Loucy (cell line): ENCODE measurements around the gene SPDYC.

Experiments used
- H2AFZ ChIP-seq: fragments of 200-600 bp; sonication (generic); 2 replicates; pipeline ENCODE4 v1.6.0; 2016; ENCODE audit warnings: antibody characterized with exemption, mild to moderate bottlenecking, low read length, moderate library complexity
- H3F3A ChIP-seq: fragments of 200-600 bp; 2 replicates; pipeline ENCODE4 v1.6.0; 2016; ENCODE audit warnings: antibody characterized with exemption, low read depth, mild to moderate bottlenecking
- H3K27me3 ChIP-seq: fragments of 200-600 bp; sonication (generic); 2 replicates; pipeline ENCODE4 v1.6.1; 2014; ENCODE audit warnings: low read length, mild to moderate bottlenecking; ENCODE audit not compliant: insufficient read depth, poor library complexity, severe bottlenecking
- H3K36me3 ChIP-seq: fragments of 200-600 bp; sonication (generic); 2 replicates; pipeline ENCODE4 v1.6.1; 2016; ENCODE audit warnings: low read length; ENCODE audit not compliant: insufficient read depth
- H3K4me1 ChIP-seq: fragments of 200-600 bp; sonication (generic); 2 replicates; pipeline ENCODE4 v1.5.1; 2014; ENCODE audit warnings: low read length, mild to moderate bottlenecking; ENCODE audit not compliant: insufficient read depth, poor library complexity, severe bottlenecking
- H3K4me2 ChIP-seq: fragments of 200-600 bp; sonication (generic); 2 replicates; pipeline ENCODE4 v1.6.0; 2014; ENCODE audit warnings: antibody characterized with exemption, low read length, low read depth, mild to moderate bottlenecking; ENCODE audit not compliant: poor library complexity, severe bottlenecking
- H3K4me3 ChIP-seq: fragments of 200-600 bp; sonication (generic); 2 replicates; pipeline ENCODE4 v1.5.1; 2014; ENCODE audit warnings: low read length, mild to moderate bottlenecking, mixed read lengths; ENCODE audit not compliant: poor library complexity, severe bottlenecking
- H3K79me2 ChIP-seq: fragments of 200-600 bp; sonication (generic); 2 replicates; pipeline ENCODE4 v1.6.1; 2014; ENCODE audit warnings: low read length; ENCODE audit not compliant: insufficient read depth
- H3K9ac ChIP-seq: fragments of 200-600 bp; sonication (generic); 2 replicates; pipeline ENCODE4 v1.6.0; 2014; ENCODE audit warnings: mild to moderate bottlenecking, low read depth, low read length, moderate library complexity; ENCODE audit not compliant: poor library complexity, severe bottlenecking
- H3K9me2 ChIP-seq: fragments of 200-600 bp; sonication (generic); replicated peaks from 2 replicates; pipeline ENCODE4 v1.6.1; 2016; ENCODE audit warnings: low read depth, low read length, mixed read lengths
- H3K9me3 ChIP-seq: fragments of 200-600 bp; sonication (generic); 2 replicates; pipeline ENCODE4 v1.6.1; 2014; ENCODE audit warnings: mild to moderate bottlenecking, antibody characterized with exemption, low read length, low read depth; ENCODE audit not compliant: insufficient read depth
- H4K20me1 ChIP-seq: fragments of 200-600 bp; sonication (generic); 2 replicates; pipeline ENCODE4 v1.6.0; 2014; ENCODE audit warnings: antibody characterized with exemption, low read length, mild to moderate bottlenecking; ENCODE audit not compliant: insufficient read depth, poor library complexity, severe bottlenecking
- CTCF ChIP-seq: fragments of 200-600 bp; sonication (generic); conservative IDR thresholded peaks from 2 replicates; pipeline ENCODE4 v1.5.1; 2014; ENCODE audit warnings: mild to moderate bottlenecking, antibody characterized with exemption, low read length
- EZH2phosphoT487 ChIP-seq: fragments of 200-600 bp; IDR thresholded peaks from 2 replicates; pipeline ENCODE4 v1.6.1; 2018; ENCODE audit warnings: antibody characterized with exemption, mild to moderate bottlenecking, moderate library complexity, borderline replicate concordance

Gene SPDYC

GRCh38 chr11:65165410-65166317 lies 4.4 kb upstream of the SPDYC start:
- no peaks in the 10 kb centered on the region for H3K36me3 ChIP-seq
- H3K27me3 ChIP-seq, result no peaks in the 10 kb centered on the region
- H3K4me2 ChIP-seq, result no peak overlapping the region
- H3K4me3 ChIP-seq, result no peak overlapping the region
- peaks cover 15% of the 10 kb centered on the region for H3K4me1 ChIP-seq
- H2AFZ ChIP-seq, result no peak overlapping the region
- H4K20me1 ChIP-seq, result no peaks in the 10 kb centered on the region
- H3F3A ChIP-seq, result no peaks in the 10 kb centered on the region
- H3K9ac ChIP-seq, result no peak overlapping the region
- H3K79me2 ChIP-seq, result no peaks in the 10 kb centered on the region
- no peaks in the 10 kb centered on the region for H3K9me3 ChIP-seq
- TF ChIP-seq EZH2phosphoT487 (no peak), CTCF (no peak)
- no peaks in the 10 kb centered on the region for H3K9me2 ChIP-seq

GRCh38 chr11:65166893-65167292 lies 3.1 kb upstream of the SPDYC start:
- H3K36me3 ChIP-seq, result no peaks in the 10 kb centered on the region
- H2AFZ ChIP-seq, result no peak overlapping the region
- no peaks in the 10 kb centered on the region for H3K27me3 ChIP-seq
- H3K4me2 ChIP-seq, result no peak overlapping the region
- no peaks in the 10 kb centered on the region for H3K9me2 ChIP-seq
- H3K9me3 ChIP-seq, result no peaks in the 10 kb centered on the region
- no peaks in the 10 kb centered on the region for H4K20me1 ChIP-seq
- no peak for TF ChIP-seq CTCF
- no peak for TF ChIP-seq EZH2phosphoT487
- H3K9ac ChIP-seq, result no peak overlapping the region
- H3K4me3 ChIP-seq, result no peak overlapping the region
- H3F3A ChIP-seq, result no peaks in the 10 kb centered on the region
- H3K79me2 ChIP-seq, result no peaks in the 10 kb centered on the region
- peaks cover 15% of the 10 kb centered on the region for H3K4me1 ChIP-seq

GRCh38 chr11:65167656-65168055 lies 2.4 kb upstream of the SPDYC start:
- H3K4me1 ChIP-seq, result peaks cover 15% of the 10 kb centered on the region
- H3K36me3 ChIP-seq, result no peaks in the 10 kb centered on the region
- H3K4me3 ChIP-seq, result no peak overlapping the region
- H4K20me1 ChIP-seq, result no peaks in the 10 kb centered on the region
- no peaks in the 10 kb centered on the region for H3K79me2 ChIP-seq
- no peaks in the 10 kb centered on the region for H3K27me3 ChIP-seq
- H2AFZ ChIP-seq, result no peak overlapping the region
- no peaks in the 10 kb centered on the region for H3K9me2 ChIP-seq
- H3K9me3 ChIP-seq, result no peaks in the 10 kb centered on the region
- H3K4me2 ChIP-seq, result no peak overlapping the region
- H3F3A ChIP-seq, result no peaks in the 10 kb centered on the region
- H3K9ac ChIP-seq, result no peak overlapping the region
- TF ChIP-seq EZH2phosphoT487 (no peak), CTCF (no peak)
